ENCODE measurements around the gene IGSF10.

Gene IGSF10

GRCh38 chr3:151459358-151459757 lies 1.5 kb downstream of the IGSF10 start:
- no peak for DNase-seq

- no peak for DNase-seq
Measured at GRCh38 chr3:151456065-151456464, 4.8 kb downstream of the IGSF10 start.

- no peak for DNase-seq
Measured at GRCh38 chr3:151452841-151453240, 8.0 kb downstream of the IGSF10 start.

- DNase-seq, result no peak
Measured at GRCh38 chr3:151452368-151452767, 8.5 kb downstream of the IGSF10 start.

GRCh38 chr3:151446002-151446340 lies 14.9 kb downstream of the IGSF10 start:
- DNase-seq, result no peak

- no peak for DNase-seq
Measured at GRCh38 chr3:151445273-151446001, 15.4 kb downstream of the IGSF10 start.

- no peak for DNase-seq
Measured at GRCh38 chr3:151443583-151443982, 17.3 kb downstream of the IGSF10 start.

GRCh38 chr3:151440940-151441339 lies 19.9 kb downstream of the IGSF10 start:
- no peak for DNase-seq

- DNase-seq, result peak in 2 of 6 experiments; percentile 18 to 25
Measured at GRCh38 chr3:151439652-151440125, 21.2 kb downstream of the IGSF10 start.

- no peak for DNase-seq
Measured at GRCh38 chr3:151437906-151438305, 23.0 kb downstream of the IGSF10 start.

- DNase-seq, result no peak
Measured at GRCh38 chr3:151436675-151437446, 24.0 kb downstream of the IGSF10 start.

GRCh38 chr3:151434151-151434890 lies 26.5 kb downstream of the IGSF10 start:
- DNase-seq, result no peak

- DNase-seq, result no peak
Measured at GRCh38 chr3:151432616-151433372, 28.1 kb downstream of the IGSF10 start.

- DNase-seq, result no peak
Measured at GRCh38 chr3:151431940-151432339, 28.9 kb downstream of the IGSF10 start.

GRCh38 chr3:151430821-151431484 lies 29.9 kb downstream of the IGSF10 start:
- no peak for DNase-seq

- no peak for DNase-seq
Measured at GRCh38 chr3:151428386-151428785, 32.5 kb downstream of the IGSF10 start.

GRCh38 chr3:151426341-151426657 lies 34.6 kb downstream of the IGSF10 start:
- no peak for DNase-seq

GRCh38 chr3:151425627-151426340 lies 35.1 kb downstream of the IGSF10 start:
- DNase-seq, result no peak

GRCh38 chr3:151423091-151423490 lies 37.8 kb downstream of the IGSF10 start:
- no peak for DNase-seq

GRCh38 chr3:151421938-151422337 lies 38.9 kb downstream of the IGSF10 start:
- DNase-seq, result no peak

- no peak for DNase-seq
Measured at GRCh38 chr3:151419806-151420205, 41.1 kb downstream of the IGSF10 start.

GRCh38 chr3:151415289-151415688 lies 45.6 kb downstream of the IGSF10 start:
- no peak for DNase-seq

Data from stimulated activated naive CD4-positive, alpha-beta T cell (primary cell).